ENCODE results near the gene TENM3. TPM values are rescaled to one million over a fixed set of nuclear protein-coding genes. Genes with fewer than 3 reads are reported as not detected.

TENM3 gene
- total RNA-seq, 2 experiments from 2014 or later = not detected

DNA sequence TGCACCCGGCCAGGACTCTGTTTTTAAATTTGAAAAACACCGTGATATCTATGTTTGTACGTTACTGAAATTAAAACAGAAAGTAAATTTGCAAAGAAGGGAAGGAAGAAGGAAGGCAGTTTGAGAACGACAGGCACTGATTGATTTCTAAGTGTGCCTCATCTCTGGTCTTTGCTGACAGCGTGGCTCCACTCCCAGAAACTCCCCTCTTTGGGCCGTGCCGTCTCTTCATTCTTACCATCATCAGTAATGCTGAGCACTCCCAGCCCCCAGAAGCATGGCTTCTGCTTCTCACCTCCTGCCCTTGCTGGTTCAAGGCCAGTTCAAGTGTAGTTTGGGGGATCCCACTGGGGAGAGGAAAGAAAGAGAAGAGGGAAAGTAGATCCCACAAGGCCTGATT is 85.3 kb downstream of the TENM3 start:
- POLR2A ChIA-PET = no interaction called here
- H3K9me3 Mint-ChIP-seq (ENCODE audit: insufficient read depth) = no peaks in the 10 kb centered on the region
- DNase-seq = no peak
- CTCF ChIA-PET = no interaction called here
- H3K27ac Mint-ChIP-seq = no peak overlapping the region
- H3K36me3 Mint-ChIP-seq (ENCODE audit: low read depth) = no peaks in the 10 kb centered on the region
- no peaks in the 10 kb centered on the region for H3K4me1 Mint-ChIP-seq (ENCODE audit: low read depth)
- no peak for ATAC-seq
- H3K27me3 Mint-ChIP-seq (ENCODE audit: low read depth) = no peaks in the 10 kb centered on the region
- no peak overlapping the region for H3K4me3 Mint-ChIP-seq

DNA sequence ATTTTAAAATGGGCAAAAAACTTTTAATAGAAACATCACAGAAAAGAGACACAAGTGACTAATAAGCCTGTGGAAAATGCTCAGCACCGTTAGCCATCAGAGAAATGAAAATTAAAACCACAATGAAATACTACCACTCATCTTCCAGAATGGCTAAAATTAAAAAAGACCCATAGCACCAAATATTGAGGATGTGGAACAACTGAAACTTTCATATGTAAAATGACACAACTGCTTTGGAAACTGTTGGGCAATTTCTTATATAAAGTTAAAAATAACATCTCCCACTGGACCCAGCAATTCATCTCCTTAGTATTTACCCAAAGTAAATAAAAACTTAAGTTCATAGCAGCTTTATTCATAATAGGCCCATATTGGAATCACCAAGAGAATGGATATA is 94.2 kb downstream of the TENM3 start:
- POLR2A ChIA-PET = no interaction called here
- Mint-ChIP-seq H3K27ac (no peak overlapping the region), H3K9me3 (ENCODE audit: insufficient read depth) (no peaks in the 10 kb centered on the region), H3K27me3 (ENCODE audit: low read depth) (no peaks in the 10 kb centered on the region), H3K4me1 (ENCODE audit: low read depth) (no peaks in the 10 kb centered on the region), H3K36me3 (ENCODE audit: low read depth) (no peaks in the 10 kb centered on the region), H3K4me3 (no peak overlapping the region)
- DNase-seq (no peak), ATAC-seq (no peak)
- CTCF ChIA-PET = no interaction called here

DNA sequence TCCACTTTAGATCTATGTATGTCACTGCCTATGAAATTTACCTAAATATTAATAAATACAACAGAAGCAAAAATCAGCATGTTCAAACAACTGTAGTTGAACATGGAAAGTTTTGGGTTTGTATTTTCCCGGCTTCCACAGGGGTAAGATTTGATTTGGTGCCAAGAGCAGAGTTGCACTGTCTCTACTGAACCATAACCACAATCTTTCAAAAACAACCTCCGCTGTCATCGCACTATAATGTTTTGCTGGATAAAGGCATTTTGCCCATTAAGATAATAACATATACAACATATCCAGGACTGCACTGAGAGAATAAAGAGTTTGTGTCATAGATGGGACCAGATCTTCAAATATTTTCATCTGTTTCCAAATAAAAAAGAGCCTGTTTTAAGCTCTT is 94.9 kb downstream of the TENM3 start:
- ChIA-PET POLR2A (no interaction called here), CTCF (no interaction called here)
- no peaks in the 10 kb centered on the region for H3K27me3 Mint-ChIP-seq (ENCODE audit: low read depth)
- no peak overlapping the region for H3K4me3 Mint-ChIP-seq
- no peaks in the 10 kb centered on the region for H3K36me3 Mint-ChIP-seq (ENCODE audit: low read depth)
- no peaks in the 10 kb centered on the region for H3K4me1 Mint-ChIP-seq (ENCODE audit: low read depth)
- DNase-seq (no peak), ATAC-seq (no peak)
- no peak overlapping the region for H3K27ac Mint-ChIP-seq
- H3K9me3 Mint-ChIP-seq (ENCODE audit: insufficient read depth) = no peaks in the 10 kb centered on the region

DNA sequence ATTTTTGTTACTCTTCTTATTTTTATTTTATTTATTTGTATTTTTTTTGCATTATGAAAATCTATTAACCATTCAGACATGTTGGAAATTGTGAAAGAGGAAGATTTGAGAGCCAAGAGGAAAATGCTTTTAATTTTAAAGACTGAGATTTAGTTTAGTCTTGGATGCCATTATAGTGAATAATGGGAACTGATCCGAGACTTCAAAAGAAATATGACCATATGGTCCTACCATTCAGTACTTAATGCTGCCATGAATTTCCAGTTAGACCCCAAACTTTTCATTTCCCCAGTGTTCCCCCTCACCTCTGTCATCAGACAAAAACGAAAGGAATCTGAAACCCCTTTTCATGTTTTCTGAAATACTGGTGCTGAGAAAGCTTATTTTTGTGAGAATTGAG is 95.5 kb downstream of the TENM3 start:
- no peak for ATAC-seq
- no peak overlapping the region for H3K27ac Mint-ChIP-seq
- no peak overlapping the region for H3K4me3 Mint-ChIP-seq
- CTCF ChIA-PET = no interaction called here
- no peak for DNase-seq
- no peaks in the 10 kb centered on the region for H3K27me3 Mint-ChIP-seq (ENCODE audit: low read depth)
- H3K4me1 Mint-ChIP-seq (ENCODE audit: low read depth) = no peaks in the 10 kb centered on the region
- no peaks in the 10 kb centered on the region for H3K9me3 Mint-ChIP-seq (ENCODE audit: insufficient read depth)
- POLR2A ChIA-PET = no interaction called here
- H3K36me3 Mint-ChIP-seq (ENCODE audit: low read depth) = no peaks in the 10 kb centered on the region

- Mint-ChIP-seq H3K27ac (no peak overlapping the region), H3K36me3 (ENCODE audit: low read depth) (no peaks in the 10 kb centered on the region), H3K4me3 (no peak overlapping the region), H3K27me3 (ENCODE audit: low read depth) (no peaks in the 10 kb centered on the region), H3K9me3 (ENCODE audit: insufficient read depth) (no peaks in the 10 kb centered on the region), H3K4me1 (ENCODE audit: low read depth) (no peaks in the 10 kb centered on the region)
- ATAC-seq (no peak), DNase-seq (no peak)
- ChIA-PET POLR2A (no interaction called here), CTCF (no interaction called here)
Observed at GRCh38 chr4:182339221-182339641, 96.0 kb downstream of the TENM3 start.

DNA sequence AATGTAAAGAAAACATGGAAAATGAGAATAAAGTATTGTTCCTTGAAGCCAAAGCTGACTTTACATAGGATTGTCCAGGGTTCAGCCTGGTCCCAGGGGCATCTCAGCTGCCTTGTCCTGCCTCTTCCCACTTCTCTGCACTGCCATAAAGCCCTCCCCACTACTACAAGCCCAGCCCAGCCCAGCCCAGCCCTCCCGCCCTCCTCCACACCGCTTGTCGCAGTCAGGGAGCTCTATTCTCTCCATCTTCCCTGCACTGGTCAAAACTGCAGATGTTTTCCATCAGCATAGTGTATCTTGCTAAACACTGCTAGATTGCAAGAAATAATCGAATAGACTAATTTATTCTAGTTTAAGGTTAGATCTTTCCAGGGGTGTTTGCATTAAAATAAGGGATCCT is 100.3 kb downstream of the TENM3 start:
- no peak overlapping the region for H3K4me3 Mint-ChIP-seq
- H3K4me1 Mint-ChIP-seq (ENCODE audit: low read depth) = no peaks in the 10 kb centered on the region
- no peak for ATAC-seq
- H3K36me3 Mint-ChIP-seq (ENCODE audit: low read depth) = no peaks in the 10 kb centered on the region
- no peak for DNase-seq
- H3K27me3 Mint-ChIP-seq (ENCODE audit: low read depth) = no peaks in the 10 kb centered on the region
- ChIA-PET CTCF (no interaction called here), POLR2A (no interaction called here)
- H3K27ac Mint-ChIP-seq = no peak overlapping the region
- H3K9me3 Mint-ChIP-seq (ENCODE audit: insufficient read depth) = no peaks in the 10 kb centered on the region

GRCh38 chr4:182344968-182345367 is 101.8 kb downstream of the TENM3 start:
- H3K4me3 Mint-ChIP-seq = no peak overlapping the region
- no peak for DNase-seq
- CTCF ChIA-PET = no interaction called here
- no peaks in the 10 kb centered on the region for H3K36me3 Mint-ChIP-seq (ENCODE audit: low read depth)
- ATAC-seq = no peak
- H3K27ac Mint-ChIP-seq = no peak overlapping the region
- H3K4me1 Mint-ChIP-seq (ENCODE audit: low read depth) = no peaks in the 10 kb centered on the region
- POLR2A ChIA-PET = no interaction called here
- no peaks in the 10 kb centered on the region for H3K9me3 Mint-ChIP-seq (ENCODE audit: insufficient read depth)
- H3K27me3 Mint-ChIP-seq (ENCODE audit: low read depth) = no peaks in the 10 kb centered on the region

- POLR2A ChIA-PET = no interaction called here
- CTCF ChIA-PET = no interaction called here
- Mint-ChIP-seq H3K36me3 (ENCODE audit: low read depth) (no peaks in the 10 kb centered on the region), H3K4me1 (ENCODE audit: low read depth) (no peaks in the 10 kb centered on the region), H3K27ac (no peak overlapping the region), H3K27me3 (ENCODE audit: low read depth) (no peaks in the 10 kb centered on the region), H3K9me3 (ENCODE audit: insufficient read depth) (no peaks in the 10 kb centered on the region), H3K4me3 (no peak overlapping the region)
- DNase-seq (no peak), ATAC-seq (no peak)
Observed at GRCh38 chr4:182346250-182346649, 103.0 kb downstream of the TENM3 start.

- DNase-seq = no peak
- no peak for ATAC-seq
- Mint-ChIP-seq H3K27me3 (ENCODE audit: low read depth) (no peaks in the 10 kb centered on the region), H3K36me3 (ENCODE audit: low read depth) (no peaks in the 10 kb centered on the region), H3K9me3 (ENCODE audit: insufficient read depth) (no peaks in the 10 kb centered on the region), H3K27ac (no peak overlapping the region), H3K4me3 (no peak overlapping the region), H3K4me1 (ENCODE audit: low read depth) (no peaks in the 10 kb centered on the region)
- ChIA-PET CTCF (no interaction called here), POLR2A (no interaction called here)
Observed at GRCh38 chr4:182346675-182347375, 103.6 kb downstream of the TENM3 start.

DNA sequence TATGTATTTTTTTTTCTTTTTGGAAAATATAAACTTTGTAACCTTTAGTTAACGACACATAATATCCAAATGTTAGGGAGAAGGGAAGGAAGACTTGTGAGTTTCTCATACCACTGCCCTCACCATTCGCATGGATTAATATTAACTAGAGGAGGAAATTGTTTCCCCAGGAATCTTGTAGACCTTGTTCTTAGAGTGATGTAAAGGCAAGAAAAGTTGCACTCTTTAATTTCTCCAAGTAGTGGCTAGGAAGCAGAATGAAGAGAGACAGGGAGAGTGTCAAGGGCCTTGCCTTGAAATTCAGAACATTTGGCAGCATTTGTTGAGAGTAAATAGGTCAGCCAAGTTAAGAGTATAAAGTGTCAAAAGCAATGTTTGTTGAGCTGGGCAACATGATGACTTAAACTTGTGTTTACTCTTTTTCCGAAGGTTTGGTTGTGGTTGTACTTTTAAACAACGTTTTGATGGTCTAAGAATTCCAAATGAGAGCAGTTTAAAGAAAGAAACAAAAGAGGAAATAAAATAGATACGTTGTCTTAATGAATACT is 105.7 kb downstream of the TENM3 start:
- no peaks in the 10 kb centered on the region for H3K9me3 Mint-ChIP-seq (ENCODE audit: insufficient read depth)
- H3K27ac Mint-ChIP-seq = no peak overlapping the region
- CTCF ChIA-PET = no interaction called here
- no peaks in the 10 kb centered on the region for H3K4me1 Mint-ChIP-seq (ENCODE audit: low read depth)
- H3K27me3 Mint-ChIP-seq (ENCODE audit: low read depth) = no peaks in the 10 kb centered on the region
- H3K4me3 Mint-ChIP-seq = no peak overlapping the region
- DNase-seq (no peak), ATAC-seq (no peak)
- no peaks in the 10 kb centered on the region for H3K36me3 Mint-ChIP-seq (ENCODE audit: low read depth)
- POLR2A ChIA-PET = no interaction called here

GRCh38 chr4:182350041-182350440 is 106.8 kb downstream of the TENM3 start:
- Mint-ChIP-seq H3K4me3 (no peak overlapping the region), H3K9me3 (ENCODE audit: insufficient read depth) (no peaks in the 10 kb centered on the region), H3K27ac (no peak overlapping the region), H3K36me3 (ENCODE audit: low read depth) (no peaks in the 10 kb centered on the region), H3K27me3 (ENCODE audit: low read depth) (no peaks in the 10 kb centered on the region), H3K4me1 (ENCODE audit: low read depth) (no peaks in the 10 kb centered on the region)
- POLR2A ChIA-PET = no interaction called here
- CTCF ChIA-PET = no interaction called here
- no peak for DNase-seq
- no peak for ATAC-seq

- ChIA-PET CTCF (no interaction called here), POLR2A (no interaction called here)
- H3K27ac Mint-ChIP-seq = no peak overlapping the region
- H3K36me3 Mint-ChIP-seq (ENCODE audit: low read depth) = no peaks in the 10 kb centered on the region
- no peaks in the 10 kb centered on the region for H3K4me1 Mint-ChIP-seq (ENCODE audit: low read depth)
- no peaks in the 10 kb centered on the region for H3K9me3 Mint-ChIP-seq (ENCODE audit: insufficient read depth)
- DNase-seq (no peak), ATAC-seq (no peak)
- H3K27me3 Mint-ChIP-seq (ENCODE audit: low read depth) = no peaks in the 10 kb centered on the region
- H3K4me3 Mint-ChIP-seq = no peak overlapping the region
Observed at GRCh38 chr4:182351485-182351884, 108.3 kb downstream of the TENM3 start.

DNA sequence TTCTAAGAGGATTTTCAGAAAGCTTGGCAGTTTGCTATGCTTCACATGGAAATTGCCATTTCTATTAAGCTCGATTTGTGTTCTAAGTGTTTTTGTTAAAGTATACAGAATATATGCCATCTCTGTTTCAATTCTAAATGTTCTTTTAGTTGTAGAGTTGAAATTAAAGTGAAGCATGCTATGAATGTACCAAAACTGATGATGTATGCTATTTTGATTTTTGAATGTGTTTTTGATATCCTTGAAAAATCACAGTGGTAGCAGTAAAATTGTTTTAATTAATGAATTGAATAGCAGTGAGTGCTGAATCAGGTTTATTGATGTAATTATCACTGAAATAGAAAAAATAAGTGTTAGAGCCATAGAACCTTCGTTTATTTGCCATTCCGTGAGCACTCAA is 110.9 kb downstream of the TENM3 start:
- Mint-ChIP-seq H3K27me3 (ENCODE audit: low read depth) (no peaks in the 10 kb centered on the region), H3K36me3 (ENCODE audit: low read depth) (no peaks in the 10 kb centered on the region), H3K4me3 (no peak overlapping the region), H3K27ac (no peak overlapping the region), H3K4me1 (ENCODE audit: low read depth) (no peaks in the 10 kb centered on the region), H3K9me3 (ENCODE audit: insufficient read depth) (no peaks in the 10 kb centered on the region)
- CTCF ChIA-PET = no interaction called here
- DNase-seq = no peak
- ATAC-seq = no peak
- POLR2A ChIA-PET = no interaction called here

All from activated CD8-positive, alpha-beta T cell treated with anti-CD3 and anti-CD28 coated beads, Interleukin-2, amount 10 ng/mL, durations not matched to agents 7 days and 5 days (primary cell).